ENCODE results near the gene RALGAPA2. TPM values are rescaled to one million over a fixed set of nuclear protein-coding genes. Genes with fewer than 3 reads are reported as not detected.

The RALGAPA2 gene
- total and polyA plus RNA-seq, 2 of the 13 experiments (the other 11 are each of a cell fraction or from before 2014, with no cell fraction given): 13.8 to 17.7 TPM

- TF ChIP-seq REL (CRISPR knock-in tag; conservative IDR thresholded peaks at IDR 0.05): peak; percentile 86
- TF ChIP-seq ZNF768 (CRISPR knock-in tag; IDR thresholded peaks at IDR 0.05): peak; percentile 48; the same call in 1 of the 2 replicates
- TF ChIP-seq FIP1L1 (IDR thresholded peaks at IDR 0.05; ENCODE audit: borderline replicate concordance, insufficient read depth, low read depth, low read length): 0 out of 2 replicates have a peak, but pooled peaks have one; percentile 73
- no peak for TF ChIP-seq ZNF17 (CRISPR knock-in tag; IDR thresholded peaks at IDR 0.05)
- TF ChIP-seq CENPBD1 (CRISPR knock-in tag; IDR thresholded peaks at IDR 0.05; ENCODE audit: borderline replicate concordance, low read depth): no peak
- peak; percentile 73; the same call in 1 of the 2 replicates for TF ChIP-seq MEIS1 (CRISPR knock-in tag; IDR thresholded peaks at IDR 0.05; ENCODE audit: borderline replicate concordance)
- no peak for TF ChIP-seq ZBTB39 (CRISPR knock-in tag; IDR thresholded peaks at IDR 0.05)
- TF ChIP-seq ZNF770 (CRISPR knock-in tag; IDR thresholded peaks at IDR 0.05): no peak
- no peak for TF ChIP-seq NPAS2 (CRISPR knock-in tag; IDR thresholded peaks at IDR 0.05; ENCODE audit: borderline replicate concordance)
- peak; percentile 83; the same call in 1 of the 2 replicates for TF ChIP-seq CAMTA2 (CRISPR knock-in tag; IDR thresholded peaks at IDR 0.05; ENCODE audit: borderline replicate concordance)
- no peak; the same call in 1 of the 2 replicates for TF ChIP-seq SIN3A (IDR thresholded peaks at IDR 0.05; ENCODE audit: borderline replicate concordance, low read depth, low read length)
- TF ChIP-seq ZMAT3 (CRISPR knock-in tag; conservative IDR thresholded peaks at IDR 0.05): no peak; the same call in 1 of the 2 replicates
- no peak for TF ChIP-seq TOE1 (CRISPR knock-in tag; IDR thresholded peaks at IDR 0.05)
- no peak; the same call in 1 of the 2 replicates for TF ChIP-seq NFAT5 (CRISPR knock-in tag; IDR thresholded peaks at IDR 0.05)
- peak; percentile 98 for TF ChIP-seq TFDP2 (CRISPR knock-in tag; IDR thresholded peaks at IDR 0.05)
- no peak for TF ChIP-seq ZMAT5 (CRISPR knock-in tag; IDR thresholded peaks at IDR 0.05; ENCODE audit: borderline replicate concordance, low read depth)
Observed at GRCh38 chr20:20712474-20713243, at the start of gene RALGAPA2 (continued).

Measured in HepG2 (cell line).